GM23248 (cell line): ENCODE measurements around the gene LCLAT1. TPM values are rescaled to one million over a fixed set of nuclear protein-coding genes. Genes with fewer than 3 reads are reported as not detected.
"Not testable (repeated sequence)": the region's sequence is repeated elsewhere in the genome, so short reads cannot be mapped to it uniquely, and the experiment has no call there.

Source experiments
- DNase-seq: peaks from one replicate; pipeline ENCODE4 v3.0.0-alpha.2; 2015
- H2AFZ ChIP-seq: fragments of 200-600 bp; sonication (generic); 2 replicates; pipeline ENCODE4 v1.6.1; 2016; ENCODE audit warnings: antibody characterized with exemption
- H3F3A ChIP-seq: fragments of 200-600 bp; sonication (generic); 2 replicates; pipeline ENCODE4 v1.6.1; 2016; ENCODE audit warnings: mild to moderate bottlenecking, antibody characterized with exemption, mixed run types; ENCODE audit not compliant: insufficient read depth
- H3K27ac ChIP-seq: fragments of 200-600 bp; sonication (generic); 2 replicates; pipeline ENCODE4 v1.5.1; 2016; ENCODE audit warnings: mild to moderate bottlenecking
- H3K27me3 ChIP-seq: fragments of 200-600 bp; sonication (generic); replicated peaks from 2 replicates; pipeline ENCODE4 v1.6.1; 2016; ENCODE audit warnings: mild to moderate bottlenecking; ENCODE audit not compliant: insufficient read depth
- H3K36me3 ChIP-seq: fragments of 200-600 bp; sonication (generic); 2 replicates; pipeline ENCODE4 v1.6.1; 2016; ENCODE audit warnings: low read depth, mild to moderate bottlenecking
- H3K4me1 ChIP-seq: fragments of 200-600 bp; sonication (generic); 2 replicates; pipeline ENCODE4 v1.6.1; 2016; ENCODE audit warnings: mild to moderate bottlenecking; ENCODE audit not compliant: insufficient read depth
- H3K4me2 ChIP-seq: fragments of 200-600 bp; sonication (generic); one replicate; pipeline ENCODE4 v1.6.1; 2016; ENCODE audit warnings: mild to moderate bottlenecking; ENCODE audit not compliant: unreplicated experiment
- H3K4me3 ChIP-seq: fragments of 200-600 bp; sonication (generic); 2 replicates; pipeline ENCODE4 v1.5.1; 2016; ENCODE audit warnings: mild to moderate bottlenecking
- H3K79me2 ChIP-seq: fragments of 200-600 bp; sonication (generic); 2 replicates; pipeline ENCODE4 v1.6.1; 2016; ENCODE audit warnings: mild to moderate bottlenecking; ENCODE audit not compliant: insufficient read depth
- H3K9ac ChIP-seq: fragments of 200-600 bp; sonication (generic); 2 replicates; pipeline ENCODE4 v1.6.1; 2016; ENCODE audit warnings: mild to moderate bottlenecking
- H3K9me2 ChIP-seq: fragments of 200-600 bp; sonication (generic); 2 replicates; pipeline ENCODE4 v1.6.1; 2016; ENCODE audit warnings: mixed run types, mild to moderate bottlenecking, moderate library complexity; ENCODE audit not compliant: insufficient read depth
- H3K9me3 ChIP-seq: fragments of 200-600 bp; sonication (generic); one replicate; pipeline ENCODE4 v1.6.1; 2017; ENCODE audit warnings: low read depth
- H4K20me1 ChIP-seq: fragments of 200-600 bp; sonication (generic); 2 replicates; pipeline ENCODE4 v1.6.0; 2016; ENCODE audit not compliant: insufficient read depth
- EZH2 ChIP-seq: fragments of 200-600 bp; sonication (generic); IDR thresholded peaks from 2 replicates; pipeline ENCODE4 v1.6.1; 2018; ENCODE audit warnings: antibody characterized with exemption, mild to moderate bottlenecking; ENCODE audit not compliant: insufficient read depth, poor library complexity, severe bottlenecking
- EZH2phosphoT487 ChIP-seq: fragments of 200-600 bp; sonication (generic); IDR thresholded peaks from 2 replicates; pipeline ENCODE4 v1.6.1; 2018; ENCODE audit warnings: antibody characterized with exemption, moderate library complexity, mild to moderate bottlenecking, low read depth; ENCODE audit not compliant: insufficient read depth
- WGBS, 2 experiments: methylation state at CpG; one replicate each; pipeline ENCODE4 v1.1.6; 2015 to 2017; ENCODE audit warnings: low lambda C conversion rate in 2 of 2, low coverage in 1 of 2; ENCODE audit errors: missing lambda C conversion rate in 2 of 2; 5-methylcytosine and 5-hydroxymethylcytosine counted together
- in situ Hi-C: fragments of 300-500 bp; cut with MboI; formaldehyde crosslinking; loops from 2 replicates; pipeline ENCODE4 v1.15.0; 2020
- polyA plus RNA-seq: library from polyadenylated mRNA; unstranded; fragments of >200 nt; fragmentation: Nextera tagmentation; extraction: Ambion mirVana; gene quantifications from 2 replicates; pipeline ENCODE4 v1.2.1, GENCODE V29; 2016
- total RNA-seq: library from RNA; depleted of rRNA; stranded (reverse); fragments of >200 nt; shearing (Covaris generic); gene quantifications from 2 replicates; pipeline ENCODE4 v1.2.3, GENCODE V29; 2014

LCLAT1 gene
- total and polyA plus RNA-seq, 2 experiments from 2014 or later = 29.7 to 32.3 TPM

DNA sequence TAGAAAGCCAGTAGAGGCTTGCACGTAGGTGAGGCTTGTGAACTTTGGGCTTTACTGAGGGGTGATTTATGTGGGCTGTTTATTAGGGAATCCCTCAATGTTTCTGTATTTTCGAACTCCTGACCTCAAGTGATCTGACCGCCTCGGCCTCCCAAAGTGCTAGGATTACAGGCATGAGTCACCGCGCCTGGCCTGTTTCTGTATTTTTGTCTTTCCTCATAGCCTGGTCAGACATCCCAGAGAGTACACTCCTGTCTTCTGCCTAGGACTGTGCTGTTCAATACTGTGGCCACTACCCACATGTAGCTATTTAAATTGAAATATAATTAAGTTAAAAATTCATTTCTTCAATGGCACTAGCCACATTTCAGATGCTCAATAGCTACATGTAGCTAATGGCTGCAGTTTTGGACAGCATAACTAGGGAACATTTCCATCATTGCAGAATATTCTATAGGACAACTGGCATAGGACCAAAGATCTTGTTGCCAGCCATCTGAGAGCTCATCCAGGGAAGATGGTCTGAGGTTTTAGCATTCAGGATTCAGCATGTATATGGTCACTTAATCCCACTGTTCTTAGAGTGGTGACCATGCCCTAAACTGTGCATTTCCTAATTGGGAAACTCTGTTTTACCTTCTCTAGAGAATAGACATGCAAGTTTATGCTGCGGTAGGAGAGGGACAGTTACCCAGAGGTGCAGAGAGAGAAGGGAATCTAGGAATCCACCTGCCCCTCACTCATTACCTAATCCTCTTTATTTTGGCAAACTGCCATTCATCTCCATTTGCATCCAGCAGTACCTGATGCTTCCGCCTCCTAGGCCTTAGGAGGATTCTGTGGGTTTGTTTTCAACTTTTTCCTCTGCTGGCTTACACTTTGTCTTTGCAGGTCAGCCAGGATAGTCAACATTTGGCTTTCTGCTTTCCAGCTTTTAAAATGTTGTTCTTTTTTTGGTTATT lies 64.4 kb downstream of the LCLAT1 start:
- peak overlapping the region; percentile 20; the same call in 1 of the 2 replicates for H3K4me3 ChIP-seq
- no peaks in the 10 kb centered on the region for H3K36me3 ChIP-seq
- in situ Hi-C loops = no loop called here
- no peaks in the 10 kb centered on the region for H3K9me2 ChIP-seq
- DNase-seq = peak; percentile 70
- no peaks in the 10 kb centered on the region for H4K20me1 ChIP-seq
- H3K4me2 ChIP-seq = peak overlapping the region; percentile 23
- WGBS, 2 experiments = 14% methylated on average over 8 of the region's 8 CpGs
- TF ChIP-seq EZH2 (no peak), EZH2phosphoT487 (no peak)
- no peaks in the 10 kb centered on the region for H3K27me3 ChIP-seq
- peak overlapping the region; percentile 33 for H3K9ac ChIP-seq
- no peaks in the 10 kb centered on the region for H3K9me3 ChIP-seq
- peak overlapping the region; percentile 25; the same call in 1 of the 2 replicates for H3K27ac ChIP-seq
- peaks cover 34% of the 10 kb centered on the region for H3K4me1 ChIP-seq
- peaks cover 65% of the 10 kb centered on the region for H3K79me2 ChIP-seq
- H2AFZ ChIP-seq = no peak overlapping the region
- peaks cover 11% of the 10 kb centered on the region for H3F3A ChIP-seq

GRCh38 chr2:30512243-30512886 lies 65.3 kb downstream of the LCLAT1 start:
- no peaks in the 10 kb centered on the region for H3K27me3 ChIP-seq
- H3K9ac ChIP-seq = no peak overlapping the region
- H3K79me2 ChIP-seq = peaks cover 63% of the 10 kb centered on the region
- H3K4me2 ChIP-seq = no peak overlapping the region
- no peak overlapping the region for H3K4me3 ChIP-seq
- DNase-seq = no peak
- no peaks in the 10 kb centered on the region for H3K9me3 ChIP-seq
- H3K36me3 ChIP-seq = no peaks in the 10 kb centered on the region
- TF ChIP-seq EZH2phosphoT487 (no peak), EZH2 (no peak)
- peaks cover 11% of the 10 kb centered on the region for H3F3A ChIP-seq
- H2AFZ ChIP-seq = no peak overlapping the region
- no peaks in the 10 kb centered on the region for H4K20me1 ChIP-seq
- no peaks in the 10 kb centered on the region for H3K9me2 ChIP-seq
- H3K27ac ChIP-seq = no peak overlapping the region
- 87 to 91% methylated on average over 3 of the region's 3 CpGs for WGBS, 2 experiments
- in situ Hi-C loops = no loop called here
- H3K4me1 ChIP-seq = peaks cover 34% of the 10 kb centered on the region

GRCh38 chr2:30513649-30514048 lies 66.6 kb downstream of the LCLAT1 start:
- H3K27ac ChIP-seq, H3K9me3 ChIP-seq, H3K27me3 ChIP-seq, H3K36me3 ChIP-seq, DNase-seq, in situ Hi-C loops, H2AFZ ChIP-seq, H4K20me1 ChIP-seq, H3K4me3 ChIP-seq, H3K9ac ChIP-seq, H3K4me2 ChIP-seq, H3K9me2 ChIP-seq: not testable (repeated sequence)
- peaks cover 50% of the 10 kb centered on the region for H3K79me2 ChIP-seq
- H3K4me1 ChIP-seq = peaks cover 34% of the 10 kb centered on the region
- H3F3A ChIP-seq = peaks cover 11% of the 10 kb centered on the region
- 68 to 72% methylated on average over 5 of the region's 5 CpGs for WGBS, 2 experiments

DNA sequence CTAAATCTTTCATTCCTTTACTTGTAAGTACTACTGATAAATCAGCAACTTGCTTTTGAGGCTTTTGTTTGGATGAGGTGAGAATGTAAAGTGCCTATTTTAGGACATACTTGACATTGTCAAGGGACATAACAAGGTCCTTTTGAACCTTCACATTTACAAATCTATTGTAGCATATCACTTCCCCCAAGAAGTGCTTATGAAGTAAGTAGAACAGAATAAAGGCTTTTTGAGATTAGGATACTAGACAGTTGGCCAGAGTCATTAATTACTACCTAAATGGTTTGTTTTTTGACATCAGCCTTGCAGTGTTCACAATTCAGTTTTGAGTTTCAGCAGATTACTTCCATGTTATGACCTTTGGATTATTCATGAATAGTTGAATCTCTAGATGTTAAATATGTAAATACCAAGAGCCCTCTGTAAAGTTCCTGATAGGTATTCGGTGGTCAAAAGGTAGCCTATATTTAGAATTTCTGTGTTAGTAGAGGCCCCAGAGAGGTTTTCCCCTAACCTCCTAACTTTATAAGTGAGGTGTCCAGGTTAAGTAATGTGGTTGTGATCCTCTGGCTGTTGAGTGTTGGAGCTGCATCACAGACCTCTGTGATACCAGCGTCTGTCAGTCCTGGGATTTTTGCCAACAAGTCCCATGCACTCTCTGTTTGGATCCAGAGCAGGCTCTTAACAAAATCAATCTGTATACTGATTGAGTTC lies 67.2 kb downstream of the LCLAT1 start:
- Histone ChIP-seq H3K9me3 (no peaks in the 10 kb centered on the region), H3K4me2 (peak overlapping the region; percentile 12), H3K79me2 (peaks cover 44% of the 10 kb centered on the region), H3K4me1 (peaks cover 34% of the 10 kb centered on the region), H3K36me3 (no peaks in the 10 kb centered on the region), H3K9ac (no peak overlapping the region), H3K4me3 (no peak overlapping the region), H3K9me2 (no peaks in the 10 kb centered on the region), H3K27me3 (no peaks in the 10 kb centered on the region), H4K20me1 (no peaks in the 10 kb centered on the region), H3F3A (peaks cover 11% of the 10 kb centered on the region), H3K27ac (peak overlapping the region; percentile 4; the same call in 1 of the 2 replicates), H2AFZ (no peak overlapping the region)
- 20 to 25% methylated on average over 2 of the region's 2 CpGs for WGBS, 2 experiments
- peak; percentile 78 for DNase-seq
- TF ChIP-seq EZH2 = no peak
- no peak for TF ChIP-seq EZH2phosphoT487
- in situ Hi-C loops = no loop called here
